Keratinocyte (primary cell): ENCODE data around the gene ZNF462. TPM values are rescaled to one million over a fixed set of nuclear protein-coding genes. Genes with fewer than 3 reads are reported as not detected.
A peak's percentile ranks its signal among the peaks of the same experiment; 100 is the strongest.

Experiments
- DNase-seq: peaks from one replicate; pipeline ENCODE4 v3.0.0-alpha.2; 2011; ENCODE audit warnings: low read depth, missing footprints, low spot score
- FAIRE-seq: peaks from 2 replicates; lab custom pipeline; 2011; peaks lifted over from hg19 to GRCh38; lab: Jason Lieb, UNC
- H2AFZ ChIP-seq: 2 replicates; pipeline ENCODE4 v1.6.0; 2012; ENCODE audit warnings: low read length, control low read depth, inconsistent platforms; ENCODE audit not compliant: control insufficient read depth
- H3K27ac ChIP-seq: 2 replicates; pipeline ENCODE4 v1.5.1; 2011; ENCODE audit warnings: low read length; ENCODE audit not compliant: control insufficient read depth, insufficient read depth
- H3K27me3 ChIP-seq: 3 replicates; pipeline ENCODE4 v1.6.0; 2011; ENCODE audit warnings: low read length; ENCODE audit not compliant: control insufficient read depth, insufficient read depth; ENCODE audit errors: extremely low read depth
- H3K36me3 ChIP-seq, 2 experiments: 2 replicates in 1 of 2; 3 replicates in 1 of 2; pipeline ENCODE4 v1.5.1; 2011; ENCODE audit warnings: low read length in 2 of 2, mild to moderate bottlenecking in 1 of 2; ENCODE audit not compliant: control insufficient read depth in 2 of 2, insufficient read depth in 2 of 2; ENCODE audit errors: extremely low read depth in 1 of 2
- H3K4me1 ChIP-seq: 3 replicates; pipeline ENCODE4 v1.5.1; 2011; ENCODE audit warnings: low read length; ENCODE audit not compliant: control insufficient read depth, insufficient read depth; ENCODE audit errors: extremely low read depth
- H3K4me2 ChIP-seq: 3 replicates; pipeline ENCODE4 v1.6.0; 2011; ENCODE audit warnings: low read depth, low read length; ENCODE audit not compliant: control insufficient read depth, insufficient read depth; ENCODE audit errors: extremely low read depth
- H3K4me3 ChIP-seq, 3 experiments: fragments of 200-600 bp in 1 of 3; sonication (generic) in 1 of 3; 2 replicates in 2 of 3; 3 replicates in 1 of 3; pipeline ENCODE4 v1.5.1; 2011 to 2016; ENCODE audit warnings: low read length in 3 of 3, mild to moderate bottlenecking in 3 of 3, control low read depth in 2 of 3, inconsistent platforms in 1 of 3, low read depth in 1 of 3, mixed read lengths in 1 of 3, mixed run types in 1 of 3, moderate library complexity in 1 of 3; ENCODE audit not compliant: control insufficient read depth in 2 of 3, insufficient read depth in 2 of 3; ENCODE audit errors: extremely low read depth in 1 of 3
- H3K79me2 ChIP-seq: 2 replicates; pipeline ENCODE4 v1.6.0; 2012; ENCODE audit warnings: low read length; ENCODE audit not compliant: control insufficient read depth, insufficient read depth
- H3K9ac ChIP-seq: 3 replicates; pipeline ENCODE4 v1.6.0; 2011; ENCODE audit warnings: low read length; ENCODE audit not compliant: control insufficient read depth, insufficient read depth; ENCODE audit errors: extremely low read depth
- H3K9me1 ChIP-seq: 3 replicates; pipeline ENCODE4 v1.6.0; 2011; ENCODE audit warnings: low read length; ENCODE audit not compliant: control insufficient read depth, insufficient read depth; ENCODE audit errors: extremely low read depth
- H3K9me3 ChIP-seq: 2 replicates; pipeline ENCODE4 v1.5.1; 2012; ENCODE audit warnings: low read depth, low read length; ENCODE audit not compliant: control insufficient read depth
- H4K20me1 ChIP-seq: 3 replicates; pipeline ENCODE4 v1.6.0; 2011; ENCODE audit warnings: low read length; ENCODE audit not compliant: control insufficient read depth, insufficient read depth; ENCODE audit errors: extremely low read depth
- EZH2 ChIP-seq: IDR thresholded peaks from one replicate; pipeline ENCODE4 v1.6.1; 2012; ENCODE audit warnings: inconsistent platforms, mild to moderate bottlenecking, low read length, moderate library complexity
- dilution Hi-C: fragments of 300-500 bp; cut with MboI; formaldehyde crosslinking; loops from one replicate; pipeline ENCODE4 v1.7.0; 2020; ENCODE audit warnings: low sequenced_read_pairs; ENCODE audit not compliant: extremely low pct_ligation_motif_present
- polyA plus RNA-seq, 5 experiments: library from polyadenylated mRNA; depleted of rRNA in 3 of 5; stranded (reverse) in 3 of 5; stranded (forward) in 1 of 5; unstranded in 1 of 5; fragments of >200 nt; gene quantifications; 1 replicate in 1 of 5; 2 replicates in 3 of 5; 3 replicates in 1 of 5; pipeline versions ENCODE4 v1.2.1 to v1.2.3, GENCODE V29; 2011 to 2012; ENCODE audit warnings: missing spikeins in 2 of 5, low read depth in 1 of 5, low replicate concordance in 1 of 5
- TF ChIP-seq, protein P1 (sequence below), 3 experiments: IDR thresholded peaks in 1 of 3; conservative IDR thresholded peaks in 1 of 3; optimal IDR thresholded peaks in 1 of 3; 2 replicates in 2 of 3; 3 replicates in 1 of 3; pipeline versions ENCODE3 to v1.5.1; 2011; ENCODE audit warnings: low read length in 3 of 3, mild to moderate bottlenecking in 3 of 3, moderate library complexity in 2 of 3, control low read depth in 1 of 3, inconsistent platforms in 1 of 3; ENCODE audit not compliant: insufficient read depth in 2 of 3; ENCODE audit errors: extremely low read depth in 1 of 3

Gene ZNF462
- polyA plus RNA-seq, 1 donor (not counting 4 experiments of a cell fraction or from before 2014, with no cell fraction given) = 7.8 TPM

- H3K27me3 ChIP-seq = no peaks in the 10 kb centered on the region
- no peaks in the 10 kb centered on the region for H3K9me1 ChIP-seq
- peak overlapping the region; percentile 58 for H2AFZ ChIP-seq
- peak overlapping the region; percentile 90 for H3K4me2 ChIP-seq
- FAIRE-seq = no peak
- peaks cover 22% of the 10 kb centered on the region for H3K4me1 ChIP-seq
- H3K36me3 ChIP-seq = no peaks in the 10 kb centered on the region
- H4K20me1 ChIP-seq = no peaks in the 10 kb centered on the region
- TF ChIP-seq, protein P1, sequence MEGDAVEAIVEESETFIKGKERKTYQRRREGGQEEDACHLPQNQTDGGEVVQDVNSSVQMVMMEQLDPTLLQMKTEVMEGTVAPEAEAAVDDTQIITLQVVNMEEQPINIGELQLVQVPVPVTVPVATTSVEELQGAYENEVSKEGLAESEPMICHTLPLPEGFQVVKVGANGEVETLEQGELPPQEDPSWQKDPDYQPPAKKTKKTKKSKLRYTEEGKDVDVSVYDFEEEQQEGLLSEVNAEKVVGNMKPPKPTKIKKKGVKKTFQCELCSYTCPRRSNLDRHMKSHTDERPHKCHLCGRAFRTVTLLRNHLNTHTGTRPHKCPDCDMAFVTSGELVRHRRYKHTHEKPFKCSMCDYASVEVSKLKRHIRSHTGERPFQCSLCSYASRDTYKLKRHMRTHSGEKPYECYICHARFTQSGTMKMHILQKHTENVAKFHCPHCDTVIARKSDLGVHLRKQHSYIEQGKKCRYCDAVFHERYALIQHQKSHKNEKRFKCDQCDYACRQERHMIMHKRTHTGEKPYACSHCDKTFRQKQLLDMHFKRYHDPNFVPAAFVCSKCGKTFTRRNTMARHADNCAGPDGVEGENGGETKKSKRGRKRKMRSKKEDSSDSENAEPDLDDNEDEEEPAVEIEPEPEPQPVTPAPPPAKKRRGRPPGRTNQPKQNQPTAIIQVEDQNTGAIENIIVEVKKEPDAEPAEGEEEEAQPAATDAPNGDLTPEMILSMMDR (optimal IDR thresholded peaks at IDR 0.05 in 1 of 3, IDR thresholded peaks at IDR 0.05 in 1 of 3, conservative IDR thresholded peaks at IDR 0.05 in 1 of 3; ENCODE audit: extremely low read depth in 1 of 3, insufficient read depth in 2 of 3, low read length in 3 of 3) = no peak
- peak overlapping the region; percentile 56 for H3K9ac ChIP-seq
- DNase-seq = no peak
- peaks cover 64% of the 10 kb centered on the region for H3K79me2 ChIP-seq
- peak overlapping the region in 2 of 3 experiments; percentile 36 to 64 for H3K4me3 ChIP-seq
- dilution Hi-C loops = no loop called here
- H3K9me3 ChIP-seq = no peaks in the 10 kb centered on the region
- H3K27ac ChIP-seq = peak overlapping the region; percentile 76
Measured at GRCh38 chr9:106906129-106906528, 43.2 kb downstream of the ZNF462 start.

DNA sequence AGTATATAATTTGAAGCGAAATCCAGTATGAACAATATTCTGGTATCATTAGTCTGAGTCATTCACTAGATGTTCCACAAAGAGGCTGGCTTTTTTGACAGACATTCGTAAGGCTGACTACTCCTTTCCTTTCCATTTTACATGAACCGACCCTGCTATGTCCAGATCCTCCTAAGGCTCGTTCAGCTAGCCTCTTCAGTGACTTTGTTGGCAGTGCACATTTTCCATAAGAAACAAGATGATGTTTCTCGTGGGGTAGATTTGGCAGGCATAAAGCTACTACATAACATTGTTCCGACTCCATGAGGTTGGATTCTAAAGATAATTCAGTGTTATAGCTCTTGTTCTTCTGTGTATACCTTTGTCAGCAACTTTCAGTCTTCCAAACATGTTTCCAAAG, 49.0 kb downstream of the ZNF462 start:
- Histone ChIP-seq H3K36me3 (no peaks in the 10 kb centered on the region), H3K9me1 (peaks cover 2% of the 10 kb centered on the region), H3K27me3 (no peaks in the 10 kb centered on the region), H3K4me1 (peaks cover 41% of the 10 kb centered on the region), H3K9ac (no peak overlapping the region), H2AFZ (no peak overlapping the region), H3K9me3 (no peaks in the 10 kb centered on the region), H3K4me3 (peak overlapping the region in 2 of 3 experiments; percentile 6 to 49), H3K27ac (peak overlapping the region; percentile 23), H4K20me1 (no peaks in the 10 kb centered on the region), H3K79me2 (peaks cover 43% of the 10 kb centered on the region), H3K4me2 (peak overlapping the region; percentile 82)
- TF ChIP-seq EZH2 = no peak
- TF ChIP-seq, protein P1 (optimal IDR thresholded peaks at IDR 0.05 in 1 of 3, IDR thresholded peaks at IDR 0.05 in 1 of 3, conservative IDR thresholded peaks at IDR 0.05 in 1 of 3; ENCODE audit: extremely low read depth in 1 of 3, insufficient read depth in 2 of 3, low read length in 3 of 3) = no peak
- FAIRE-seq (no peak), DNase-seq (no peak)
- dilution Hi-C loops = no loop called here
